ENCODE data around the gene SORBS1.
A peak's percentile ranks its signal among the peaks of the same experiment; 100 is the strongest.
"Not testable (repeated sequence)": the region's sequence is repeated elsewhere in the genome, so short reads cannot be mapped to it uniquely, and the experiment has no call there.

Gene SORBS1

DNA sequence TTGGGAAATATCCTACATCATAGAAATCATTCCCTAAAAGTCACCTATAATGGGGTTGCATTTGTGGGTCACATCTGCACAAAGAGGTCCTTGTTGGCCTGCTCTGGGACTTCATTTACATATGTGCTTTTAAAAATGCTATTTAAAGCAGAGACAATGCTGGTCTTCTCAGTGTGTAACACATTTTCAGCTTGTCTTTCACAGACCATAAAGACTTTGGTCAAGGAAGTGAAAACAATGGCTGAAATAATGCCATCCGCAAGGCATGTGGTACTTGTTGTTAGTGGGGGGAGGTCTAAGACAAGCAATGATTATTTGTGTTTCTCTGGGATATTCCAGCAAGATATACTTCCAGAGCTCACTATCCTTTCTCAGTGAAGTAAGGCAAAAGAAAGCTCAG is 185.8 kb downstream of the SORBS1 start:
- DNase-seq, result no peak

DNA sequence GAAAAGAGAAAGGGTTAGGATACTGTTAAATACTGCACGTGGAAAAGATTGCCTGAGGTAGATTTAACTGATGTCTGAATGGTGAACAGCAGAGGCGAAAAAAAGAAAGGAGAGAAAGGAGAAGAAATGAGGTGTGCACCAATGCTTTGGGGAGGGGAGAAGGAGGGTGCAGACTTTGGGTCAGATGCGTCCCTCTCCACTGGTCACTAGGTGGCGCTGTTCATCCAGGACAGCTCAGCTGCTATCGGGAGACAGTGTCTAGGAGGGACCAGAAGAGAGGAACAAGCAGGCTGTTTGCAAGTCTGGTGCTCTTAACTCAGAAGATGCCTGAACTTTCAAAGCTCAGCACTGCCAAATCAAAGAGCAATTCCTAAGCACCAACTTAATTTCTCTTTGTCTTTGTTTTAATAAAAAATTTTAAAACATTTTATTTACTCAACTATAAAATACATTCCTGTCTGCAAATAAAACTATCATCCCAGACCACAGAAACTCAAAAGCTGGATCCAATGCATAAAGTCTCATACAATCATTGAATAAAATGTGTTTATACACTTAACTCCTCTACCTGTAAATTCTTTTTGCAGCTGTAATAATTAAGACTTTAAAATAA is 186.5 kb downstream of the SORBS1 start:
- peak; percentile 73 for DNase-seq

DNA sequence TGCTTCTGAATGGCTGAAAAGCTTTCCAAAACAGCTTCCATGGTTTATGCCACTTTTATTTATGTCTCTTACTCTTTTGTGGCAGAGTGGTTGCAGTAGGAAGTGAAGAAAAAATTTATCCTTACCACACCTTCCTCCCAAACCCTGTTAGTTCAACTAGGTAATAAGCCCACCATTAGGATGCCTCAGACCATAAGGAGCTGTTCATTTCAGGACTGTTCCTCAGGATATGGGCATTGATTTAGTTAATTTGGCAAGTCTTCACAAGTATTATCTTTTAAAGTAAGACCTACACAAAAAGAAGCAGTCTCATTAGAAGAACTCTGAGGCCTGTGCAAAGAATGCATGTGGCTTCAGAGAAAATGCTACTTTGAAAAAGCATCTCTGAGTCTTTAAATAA is 187.5 kb downstream of the SORBS1 start:
- no peak for DNase-seq

DNA sequence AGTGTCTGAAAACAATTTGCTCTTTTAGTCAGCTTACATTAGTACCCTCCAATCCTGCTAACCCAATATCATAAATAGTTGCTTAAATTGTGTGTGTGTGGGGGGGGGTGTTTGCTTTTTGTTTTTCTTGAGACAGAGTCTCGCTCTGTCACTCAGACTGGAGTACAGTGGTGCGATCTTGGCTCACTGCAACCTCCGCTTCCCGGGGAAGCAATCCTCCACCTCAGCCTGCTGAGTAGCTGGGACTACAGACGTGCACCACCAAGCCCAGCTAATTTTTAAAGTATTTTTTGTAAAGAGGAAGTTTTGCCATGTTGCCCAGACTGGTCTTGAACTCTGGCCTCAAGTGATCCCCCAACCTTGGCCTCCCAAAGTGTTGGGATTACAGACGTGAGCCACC is 196.8 kb downstream of the SORBS1 start:
- no peak for DNase-seq

DNA sequence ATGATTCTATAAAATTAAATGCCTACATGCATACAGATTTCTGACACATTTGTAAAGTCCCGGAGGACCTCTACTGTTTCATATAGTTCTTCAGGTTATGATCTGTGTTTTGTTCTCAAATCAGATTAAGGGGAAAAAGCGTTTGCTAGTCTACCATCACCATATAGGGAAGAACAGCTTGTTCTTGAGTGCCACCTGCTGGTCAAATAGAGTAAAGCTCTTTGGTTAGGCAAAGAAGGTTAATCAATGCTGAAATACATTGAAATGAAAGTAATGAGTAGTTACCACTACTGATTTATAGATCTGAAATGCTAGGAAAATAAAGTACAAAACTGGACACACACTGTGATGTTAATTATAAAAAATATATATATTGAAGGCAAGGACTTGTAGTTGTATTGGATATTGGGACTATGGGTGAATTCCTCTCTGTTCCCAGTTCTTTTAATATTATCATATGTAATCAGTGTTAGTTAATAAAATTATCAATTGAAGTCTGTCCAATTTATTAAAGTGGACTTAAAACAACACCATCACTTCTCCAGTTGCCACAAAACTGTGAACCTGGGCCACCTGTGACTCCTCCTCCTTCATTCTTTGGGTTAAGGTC is 197.8 kb downstream of the SORBS1 start:
- DNase-seq, result peak; percentile 49

DNA sequence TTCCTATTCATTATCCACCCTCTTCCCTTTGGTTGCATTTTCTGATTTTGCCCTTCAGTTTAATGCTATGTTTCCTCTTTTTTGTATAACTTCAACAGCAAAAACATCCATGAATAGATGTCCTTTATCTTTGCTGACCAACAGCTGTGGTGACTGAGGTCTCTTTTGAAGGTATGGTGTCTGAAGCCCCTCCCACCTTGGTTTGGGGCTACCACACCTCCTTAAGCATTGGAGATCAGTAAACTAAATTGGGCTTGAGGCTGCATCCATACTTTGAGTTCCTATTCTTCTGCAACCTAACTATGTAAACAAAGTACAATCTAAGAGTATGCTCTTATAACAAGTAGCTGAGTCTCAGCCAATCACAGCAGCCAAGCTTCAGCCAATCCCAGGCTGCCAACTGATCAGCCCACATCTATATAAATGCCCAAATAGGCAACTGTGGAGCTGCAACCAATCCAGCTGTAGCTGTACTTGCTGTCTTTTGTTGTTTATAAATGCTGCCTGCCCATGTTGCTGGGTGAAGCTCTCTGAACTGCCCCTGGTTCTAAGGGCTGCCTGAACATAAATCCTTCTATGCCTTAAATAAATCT is 201.0 kb downstream of the SORBS1 start:
- DNase-seq, result no peak

DNA sequence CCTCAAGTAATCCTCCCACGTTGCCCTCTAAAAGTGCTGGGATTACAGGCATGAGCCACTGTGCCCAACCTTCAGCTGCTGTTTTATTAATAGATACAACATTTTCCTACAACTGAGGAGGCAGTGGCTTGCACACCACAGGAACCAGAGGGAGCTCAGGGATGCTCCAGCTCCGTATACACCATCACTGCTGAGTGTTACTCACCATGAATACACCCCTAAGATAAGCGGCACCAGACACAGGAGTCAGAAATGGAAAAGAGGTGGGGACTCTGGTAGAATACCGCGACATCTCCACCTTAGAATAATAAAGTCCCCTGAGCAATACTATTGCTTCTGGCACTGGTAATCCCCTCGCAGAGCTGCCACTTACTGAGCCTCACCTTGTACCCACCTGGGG is 201.7 kb downstream of the SORBS1 start:
- no peak for DNase-seq

DNA sequence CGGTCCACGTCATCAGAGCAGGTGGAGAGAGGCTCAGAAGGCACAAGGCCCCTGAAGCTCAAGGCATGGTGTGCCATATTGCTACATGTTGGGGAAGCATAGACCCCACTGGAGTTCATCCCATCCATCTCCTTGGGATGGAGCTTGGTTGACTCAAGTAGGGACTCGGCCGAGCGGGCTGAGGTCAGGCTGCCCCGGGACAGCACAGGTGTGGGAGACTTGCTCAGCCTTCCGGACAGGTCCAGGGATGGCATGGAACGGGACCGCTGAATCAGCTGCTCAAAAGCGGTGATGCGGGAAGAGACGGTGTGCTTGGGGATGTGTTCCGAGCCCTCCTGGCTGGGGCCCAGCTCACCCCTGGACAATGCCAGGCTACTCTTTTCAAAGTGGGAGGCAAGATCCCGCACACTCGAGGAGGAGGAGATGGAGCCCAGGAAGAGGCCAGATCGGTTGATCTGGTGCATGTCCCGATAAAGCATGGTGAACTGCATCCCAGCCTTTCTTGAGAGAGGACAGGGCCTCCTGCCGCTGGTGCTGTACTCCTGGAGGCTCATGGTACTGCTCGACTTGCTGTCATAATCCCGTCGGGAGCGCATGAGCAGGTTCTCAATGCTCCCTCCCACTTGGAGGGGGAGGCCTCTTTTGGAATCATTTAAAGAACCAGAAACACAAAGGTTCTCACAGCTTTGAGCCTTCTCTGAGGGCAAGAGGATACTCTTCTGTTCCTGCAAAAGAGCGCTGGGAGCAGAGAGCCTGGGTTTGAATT is 204.8 kb downstream of the SORBS1 start:
- DNase-seq, result no peak

DNA sequence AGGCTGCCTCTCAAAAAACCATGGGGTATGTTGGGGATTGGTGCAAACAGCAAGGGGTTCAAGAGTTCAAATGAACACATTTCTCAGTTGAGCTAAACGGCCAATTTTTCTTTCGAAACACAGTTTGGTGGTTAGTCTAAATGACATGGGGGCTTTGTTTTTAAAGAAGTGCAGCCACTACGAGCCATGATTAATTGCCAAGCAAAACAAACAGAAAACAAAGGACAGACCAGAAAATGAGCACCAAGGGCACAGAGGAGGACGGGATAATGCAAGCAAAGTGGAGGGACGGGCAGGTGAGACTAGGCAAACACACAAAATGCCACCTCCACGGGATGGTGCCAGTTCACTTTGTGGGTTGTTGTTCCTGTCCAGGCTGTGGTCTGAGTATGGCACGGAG is 205.9 kb downstream of the SORBS1 start:
- DNase-seq, result peak; percentile 2

DNA sequence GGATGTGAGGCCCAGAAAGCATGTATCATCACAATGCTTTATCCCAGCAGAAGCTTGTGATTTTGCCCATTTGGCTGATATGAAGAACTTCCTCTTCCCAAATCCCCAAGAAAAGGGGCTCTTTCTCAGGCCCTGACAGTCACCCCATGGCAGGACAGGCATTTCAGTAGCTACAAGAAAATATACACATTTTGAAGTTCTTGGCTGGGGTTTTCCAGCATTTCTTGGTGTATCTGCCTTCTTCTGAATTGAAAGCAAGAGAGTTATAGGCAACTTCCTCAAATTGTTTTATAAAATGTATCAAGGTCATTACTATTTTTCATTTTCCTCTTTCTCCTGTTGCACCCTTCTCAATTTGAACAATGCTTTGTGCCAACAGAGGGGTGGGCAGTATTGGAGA is 207.1 kb downstream of the SORBS1 start:
- no peak for DNase-seq

DNA sequence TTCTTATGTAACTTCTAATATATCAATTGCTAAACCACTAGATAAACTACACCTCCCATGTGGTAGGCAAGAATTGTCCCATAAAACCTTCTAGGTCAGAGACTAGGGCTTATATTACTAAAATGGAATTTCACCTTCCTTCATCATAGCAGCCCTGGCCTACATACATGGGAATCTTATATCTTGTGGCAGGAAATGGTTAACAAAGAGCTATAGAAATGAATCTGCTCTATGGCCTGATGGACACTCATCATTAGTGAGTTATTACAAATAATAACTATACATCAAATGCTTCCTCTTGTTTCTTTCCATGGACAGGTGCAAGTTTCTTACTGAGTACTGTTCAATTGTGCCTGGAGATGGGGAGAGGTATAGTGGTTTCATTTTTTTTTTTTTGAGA is 208.0 kb downstream of the SORBS1 start:
- no peak for DNase-seq

DNA sequence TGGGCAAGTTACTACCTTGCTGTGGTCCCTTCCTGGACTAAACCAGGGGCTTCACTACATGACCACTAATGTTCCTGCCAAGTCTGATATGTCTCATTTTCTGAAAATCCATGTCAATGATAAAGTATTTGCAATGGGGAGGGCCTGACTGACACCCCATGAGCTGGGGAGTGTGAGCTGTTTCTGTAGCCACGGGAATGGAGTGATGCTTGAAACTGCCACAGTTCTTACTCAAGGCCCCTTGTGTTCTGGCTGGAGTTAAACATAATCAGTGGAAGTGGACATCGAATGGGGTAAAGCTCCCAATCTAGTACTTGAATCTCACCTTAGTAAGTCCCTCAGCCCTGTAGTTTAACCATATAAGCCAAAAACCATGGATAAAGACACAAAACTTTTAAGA is 208.5 kb downstream of the SORBS1 start:
- DNase-seq, result no peak

DNA sequence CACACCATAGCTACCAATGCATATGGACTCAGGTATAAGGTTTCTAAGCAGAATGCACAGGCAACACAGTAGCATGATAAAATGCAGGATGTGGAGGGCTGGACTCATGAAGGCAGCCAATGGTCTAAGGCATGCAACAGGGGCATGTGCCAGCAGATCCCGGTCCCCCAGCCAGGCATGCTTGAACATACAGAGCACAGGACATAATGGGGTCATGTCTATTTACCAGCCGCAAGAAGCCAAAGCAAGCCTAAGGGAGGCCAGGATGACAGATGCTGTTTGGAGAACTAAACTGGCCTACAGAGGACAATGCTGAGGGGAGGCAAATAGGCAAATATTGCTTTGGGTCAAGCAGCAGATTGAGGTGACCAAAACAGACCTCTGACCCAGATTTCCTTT is 210.3 kb downstream of the SORBS1 start:
- DNase-seq, result no peak

DNA sequence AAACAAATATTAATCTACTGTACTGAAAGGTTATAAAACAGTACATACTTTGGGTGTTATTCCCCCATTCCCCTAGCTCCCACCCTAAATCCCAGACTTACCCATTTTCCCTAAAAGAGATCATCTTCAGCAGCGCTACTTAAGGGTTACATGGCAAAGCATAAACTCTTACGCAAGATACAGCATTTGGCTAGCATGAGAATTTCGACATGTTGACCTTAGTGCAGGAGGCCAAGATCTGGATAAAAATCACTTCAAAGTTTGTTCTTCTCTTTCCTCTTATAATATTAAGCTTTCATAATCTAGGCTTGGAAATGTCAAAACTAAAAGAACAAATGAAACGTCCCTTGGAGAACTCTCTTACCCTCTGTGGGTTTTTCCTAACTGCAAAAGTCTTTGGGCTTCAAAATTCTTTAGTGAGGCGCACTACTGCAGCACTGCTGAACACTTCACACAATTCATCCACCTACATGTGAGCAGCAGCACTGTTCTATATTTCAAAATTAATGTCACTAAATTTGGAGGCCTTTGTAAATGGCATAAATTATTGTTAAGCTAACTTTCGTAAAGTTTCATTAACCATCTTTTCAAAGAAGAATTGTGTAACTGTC is 210.8 kb downstream of the SORBS1 start:
- no peak for DNase-seq

DNA sequence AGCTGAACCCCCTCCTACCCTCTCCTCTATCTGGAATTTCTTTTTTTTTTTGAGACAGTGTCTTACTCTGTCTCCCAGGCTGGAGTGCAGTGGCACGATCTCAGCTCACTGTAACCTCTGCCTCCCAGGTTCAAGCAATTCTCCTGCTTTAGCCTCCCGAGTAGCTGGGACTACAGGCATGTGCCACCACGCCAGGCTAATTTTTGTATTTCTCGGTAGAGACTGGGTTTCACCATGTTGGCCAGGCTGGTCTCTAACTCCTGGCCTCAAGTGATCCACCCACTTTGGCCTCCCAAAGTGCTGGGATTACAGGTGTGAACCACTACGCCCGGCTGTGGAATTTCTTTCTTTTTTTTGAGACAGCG is 213.8 kb downstream of the SORBS1 start:
- DNase-seq, result not testable (repeated sequence)

DNA sequence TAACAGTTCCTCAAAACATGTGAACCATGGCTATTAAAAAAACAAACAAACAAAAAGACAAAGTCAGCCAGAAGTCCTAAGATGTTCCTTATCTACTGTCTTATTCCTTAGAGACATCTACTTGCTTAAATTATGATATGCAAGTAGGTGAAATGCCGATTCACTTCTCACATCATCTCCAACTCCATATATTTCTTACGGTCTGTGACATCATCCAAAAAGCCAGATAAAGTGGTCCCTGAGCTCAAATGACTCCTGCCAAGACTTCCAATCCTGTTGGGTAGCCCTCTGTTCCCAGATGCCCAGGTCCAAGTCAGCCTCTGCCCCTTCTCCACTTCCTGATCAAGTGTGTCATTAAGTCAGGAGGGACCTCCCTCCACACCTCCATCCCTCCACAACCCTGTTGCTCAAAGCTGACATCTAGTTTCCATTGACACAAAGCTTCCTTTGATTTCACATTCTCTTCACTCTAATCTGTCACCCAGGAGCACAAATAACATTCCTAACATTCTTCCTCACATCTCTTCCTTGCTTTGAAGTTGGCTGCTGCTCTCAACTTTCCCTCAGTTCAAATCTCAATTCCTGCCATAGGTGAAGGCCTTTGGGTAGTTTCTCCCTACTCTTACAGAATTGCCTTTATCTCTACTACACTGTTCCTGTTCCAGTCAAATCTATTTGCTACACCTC is 214.3 kb downstream of the SORBS1 start:
- no peak for DNase-seq

DNA sequence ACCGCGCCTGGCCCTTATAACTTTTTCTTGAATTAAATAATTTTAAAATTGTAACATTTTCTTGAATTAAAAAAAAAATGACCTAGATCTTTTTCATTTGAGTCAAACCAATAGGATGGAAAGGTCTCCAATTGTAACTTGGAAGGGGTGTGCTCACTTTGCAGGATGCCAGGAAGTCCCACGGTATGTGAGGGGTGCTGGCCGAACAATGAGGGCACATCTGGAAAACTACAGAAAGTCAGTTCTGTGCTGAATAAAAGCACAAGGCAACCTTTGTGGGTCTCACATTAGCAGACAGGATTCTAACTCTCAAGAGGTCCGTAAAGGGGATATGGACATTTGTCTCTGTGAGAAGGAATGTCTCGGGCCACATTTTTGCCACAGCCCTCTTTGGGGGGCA is 217.6 kb downstream of the SORBS1 start:
- DNase-seq, result no peak

DNA sequence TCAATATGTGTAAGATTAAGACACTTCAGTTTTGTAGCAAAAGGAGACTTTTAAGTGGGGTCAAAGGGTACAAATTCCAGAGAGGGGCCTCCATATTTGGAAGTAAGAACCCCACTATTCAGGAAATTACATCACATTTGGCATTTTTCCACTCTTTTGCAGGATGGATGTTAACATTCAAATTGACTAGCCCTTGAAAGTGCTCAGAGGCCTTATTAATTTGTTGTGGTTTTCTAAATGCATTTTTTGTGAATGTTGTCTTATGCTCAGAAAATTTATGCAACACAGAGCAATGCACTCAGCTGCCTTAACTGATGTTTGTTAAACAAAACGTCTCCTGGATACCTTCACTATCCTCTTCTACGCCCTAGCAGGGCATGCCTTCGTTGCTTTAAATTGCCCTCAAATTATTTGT is 219.4 kb downstream of the SORBS1 start:
- DNase-seq, result no peak

DNA sequence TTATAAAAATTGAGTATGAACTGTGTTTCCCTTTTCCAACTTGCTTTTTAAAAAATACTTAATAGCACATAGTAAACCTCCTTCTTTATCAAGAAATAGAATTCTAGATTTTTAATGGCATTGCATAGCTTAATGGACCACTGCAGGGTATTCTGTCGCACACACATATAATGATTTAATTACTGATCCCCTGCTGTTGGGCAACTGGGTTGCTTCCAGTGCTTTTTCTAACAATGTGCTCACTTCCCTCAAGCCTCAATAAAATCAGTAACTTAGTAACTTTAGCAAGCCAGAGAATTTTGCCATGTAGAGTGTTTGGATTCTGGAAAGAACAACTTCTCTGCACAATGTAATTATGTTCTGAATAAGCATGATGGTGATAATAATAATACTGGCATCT is 221.3 kb downstream of the SORBS1 start:
- no peak for DNase-seq

DNA sequence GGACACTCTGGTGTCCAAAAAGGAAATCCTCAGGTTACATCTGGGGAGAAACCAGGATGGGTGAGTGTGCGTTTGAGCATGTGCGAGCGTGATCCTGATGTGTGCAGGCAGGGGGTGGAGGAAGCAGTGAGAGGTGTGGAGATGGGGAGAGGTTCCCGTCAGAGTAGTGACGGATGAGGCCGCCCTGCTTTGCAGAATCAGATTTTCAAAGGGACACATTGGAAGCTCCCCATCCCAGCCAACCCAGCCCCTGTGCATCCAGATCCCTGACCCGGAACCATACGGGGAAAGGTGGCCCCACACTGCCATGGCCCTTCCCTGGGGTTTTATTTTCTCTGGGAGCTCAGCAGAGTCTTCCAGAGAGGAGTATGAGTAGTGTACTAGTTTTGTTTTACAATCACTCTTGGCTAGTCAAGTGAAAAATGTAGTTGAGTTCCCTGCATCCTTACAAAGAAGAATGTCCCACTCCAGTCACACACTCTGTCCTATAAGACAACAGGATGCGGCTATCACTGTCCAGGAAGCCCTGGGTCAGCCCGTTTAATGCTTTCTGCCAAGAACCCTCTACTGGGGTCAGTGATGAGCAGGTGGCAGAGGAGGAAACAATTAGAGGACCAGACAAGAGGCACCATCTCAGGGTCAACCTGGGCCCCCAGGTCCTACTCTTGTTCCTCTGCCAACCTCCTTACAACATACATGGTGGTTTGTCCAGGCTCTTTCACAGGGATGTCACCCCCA is 223.6 kb downstream of the SORBS1 start:
- no peak for DNase-seq

DNA sequence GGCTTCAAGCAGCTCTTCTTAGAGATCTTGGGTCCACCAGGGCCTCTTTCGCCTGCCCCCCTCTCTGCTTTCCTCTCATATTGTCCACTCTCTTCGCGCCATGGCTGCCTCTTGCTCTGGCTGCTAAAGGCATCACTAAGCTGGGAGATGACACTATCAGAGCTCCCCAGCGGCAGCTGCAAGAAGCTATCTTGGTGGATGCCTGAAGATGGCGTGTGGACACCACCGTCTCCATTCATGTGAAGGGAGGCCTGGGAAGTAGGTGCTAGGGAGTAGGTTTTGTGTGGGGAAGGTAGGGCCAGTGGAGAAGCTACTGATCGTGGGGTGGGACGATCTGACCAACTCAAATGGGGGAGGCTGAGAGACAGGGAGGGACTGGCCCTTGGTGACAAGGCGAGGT is 224.5 kb downstream of the SORBS1 start:
- no peak for DNase-seq

DNA sequence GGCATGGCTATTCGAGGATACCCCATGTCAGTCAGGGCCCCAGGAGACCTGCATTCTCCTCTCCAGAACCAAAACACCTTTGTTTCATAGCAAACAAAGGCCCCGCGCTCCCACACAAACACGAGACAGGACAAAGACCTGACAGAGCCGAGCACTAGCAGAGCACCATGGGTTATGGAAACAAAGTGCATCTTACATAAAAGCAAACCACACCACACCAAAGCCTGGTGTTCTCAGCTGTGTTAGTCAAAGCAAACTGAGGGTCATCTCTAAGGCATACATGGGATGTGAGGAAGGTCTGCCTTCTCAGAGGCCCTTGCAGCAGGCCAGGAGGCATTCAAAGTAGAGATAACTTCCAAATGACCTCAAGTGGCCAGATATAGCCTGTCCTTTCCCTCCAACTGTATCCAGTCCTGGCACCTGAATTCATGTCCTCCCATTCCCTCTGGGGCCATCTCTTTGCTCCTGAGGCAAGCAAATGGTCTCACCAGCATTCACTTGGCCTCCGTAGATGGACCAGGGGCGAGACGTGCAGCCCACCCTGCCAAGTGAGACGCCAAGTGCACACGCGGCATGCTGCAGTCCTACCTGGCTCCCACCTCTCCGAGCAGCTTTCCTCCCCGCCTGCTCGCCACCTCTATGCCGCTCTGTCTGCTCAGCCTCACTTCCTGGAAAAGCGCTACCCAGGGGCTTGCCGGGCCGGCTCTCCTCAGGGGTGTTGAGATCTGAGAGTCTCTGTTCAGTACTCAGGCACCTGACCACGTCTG is 225.1 kb downstream of the SORBS1 start:
- no peak for DNase-seq
